A549 (cell line): ENCODE measurements around the gene ADPRHL1. TPM values are rescaled to one million over a fixed set of nuclear protein-coding genes. Genes with fewer than 3 reads are reported as not detected.

Source experiments
- ATAC-seq, 2 experiments: fragments of 200-7000 bp in 1 of 2; fragments of >200 bp in 1 of 2; cut with Nextera tagmentation in 1 of 2; cut with Tn5 transposase in 1 of 2; 3 replicates each; pipeline versions ENCODE4 v1.8.0 to v1.9.1; 2018 to 2020; ENCODE audit warnings: mild to moderate bottlenecking in 1 of 2, moderate library complexity in 1 of 2
- CTCF ChIA-PET: fragments of 300-600 bp; sonication (Branson Sonifier 250); formaldehyde crosslinking; extraction: SDS; loops from one replicate; lab custom pipeline; 2021; ENCODE audit warnings: antibody characterized with exemption, inconsistent platforms; lab: Yijun Ruan, JAX
- POLR2A ChIA-PET: fragments of 350-600 bp; formaldehyde crosslinking; extraction: SDS; loops from one replicate; lab custom pipeline; 2021; ENCODE audit warnings: antibody characterized with exemption, inconsistent platforms; lab: Yijun Ruan, JAX
- DNase-seq, 2 experiments: peaks; one replicate each; pipeline versions ENCODE4 v3.0.0 to v3.0.0-alpha.2; 2011 to 2016; ENCODE audit warnings: low read depth in 1 of 2, low spot score in 1 of 2
- FAIRE-seq: peaks from 2 replicates; lab custom pipeline; 2011; peaks lifted over from hg19 to GRCh38; lab: Jason Lieb, UNC
- H3K27ac ChIP-seq, 2 experiments: fragments of >200 bp; sonication (Bioruptor Twin); formaldehyde crosslinking; 3 replicates each; pipeline ENCODE4 v1.5.1; 2016 to 2017
- H3K4me1 ChIP-seq: fragments of >200 bp; sonication (Bioruptor Twin); formaldehyde crosslinking; 3 replicates; pipeline ENCODE4 v1.6.1; 2016
- H3K4me2 ChIP-seq: fragments of >200 bp; sonication (Bioruptor Twin); formaldehyde crosslinking; 3 replicates; pipeline ENCODE4 v1.6.1; 2016
- H3K4me3 ChIP-seq: fragments of >200 bp; sonication (Bioruptor Twin); formaldehyde crosslinking; 3 replicates; pipeline ENCODE4 v1.5.1; 2016
- H3K9me3 ChIP-seq: fragments of >200 bp; sonication (Bioruptor Twin); formaldehyde crosslinking; 3 replicates; pipeline ENCODE4 v1.6.1; 2016
- BCL3 ChIP-seq: fragments of >200 bp; sonication (Bioruptor Twin); formaldehyde crosslinking; IDR thresholded peaks from 3 replicates; pipeline ENCODE4 v1.6.1; 2016
- CBX2 ChIP-seq: fragments of 200-600 bp; sonication (generic); IDR thresholded peaks from 2 replicates; pipeline ENCODE4 v1.6.1; 2016; ENCODE audit warnings: low read depth, mild to moderate bottlenecking, borderline replicate concordance
- CEBPB ChIP-seq, 2 experiments: fragments of >200 bp in 1 of 2; sonication (Bioruptor Twin) in 1 of 2; formaldehyde crosslinking in 1 of 2; IDR thresholded peaks; 2 replicates each; pipeline ENCODE4 v1.6.1; 2012 to 2016
- CHD2 ChIP-seq: fragments of 150-350 bp; IDR thresholded peaks from 2 replicates; pipeline ENCODE4 v1.6.1; 2014; ENCODE audit warnings: low read length; ENCODE audit not compliant: partially characterized antibody
- CHD4 ChIP-seq: fragments of 200-600 bp; sonication (generic); IDR thresholded peaks from 2 replicates; pipeline ENCODE4 v1.6.1; 2016; ENCODE audit warnings: antibody characterized with exemption, mild to moderate bottlenecking, borderline replicate concordance
- CTCF ChIP-seq: fragments of >200 bp; sonication (Bioruptor Twin); formaldehyde crosslinking; IDR thresholded peaks from 3 replicates; pipeline ENCODE4 v1.5.1; 2016
- EHMT2 ChIP-seq: fragments of 200-600 bp; sonication (generic); IDR thresholded peaks from 2 replicates; pipeline ENCODE4 v1.6.1; 2016; ENCODE audit warnings: antibody characterized with exemption, low read depth, mild to moderate bottlenecking, moderate library complexity
- EP300 ChIP-seq, 2 experiments: fragments of >200 bp; sonication (Bioruptor Twin); formaldehyde crosslinking; IDR thresholded peaks; 2 replicates in 1 of 2; 3 replicates in 1 of 2; pipeline ENCODE4 v1.6.1; 2016 to 2017
- ESRRA ChIP-seq: fragments of 150-350 bp; IDR thresholded peaks from 2 replicates; pipeline ENCODE4 v1.6.1; 2014; ENCODE audit warnings: mild to moderate bottlenecking, low read length, borderline replicate concordance
- FOSB ChIP-seq: fragments of 250-450 bp; sonication (Bioruptor Pico); IDR thresholded peaks from 2 replicates; pipeline ENCODE4 v1.5.0; 2020; ENCODE audit warnings: mild to moderate bottlenecking, moderate library complexity
- FOSL2 ChIP-seq, 2 experiments: fragments of 450-650 bp in 1 of 2; fragments of >200 bp in 1 of 2; sonication (Bioruptor Twin) in 1 of 2; formaldehyde crosslinking; IDR thresholded peaks; 2 replicates each; pipeline versions ENCODE4 v1.5.0 to v1.6.1; 2016 to 2020; ENCODE audit warnings: mild to moderate bottlenecking in 1 of 2, moderate library complexity in 1 of 2
- GATA3 ChIP-seq: IDR thresholded peaks from 2 replicates; pipeline ENCODE4 v1.6.1; 2012; ENCODE audit warnings: borderline replicate concordance
- HES2 ChIP-seq: fragments of >200 bp; sonication (Bioruptor Twin); formaldehyde crosslinking; IDR thresholded peaks from 2 replicates; pipeline ENCODE4 v1.6.1; 2016
- HEYL ChIP-seq: fragments of 250-450 bp; sonication (Bioruptor Pico); IDR thresholded peaks from 2 replicates; pipeline ENCODE4 v1.8.0; 2021; ENCODE audit warnings: mild to moderate bottlenecking, moderate library complexity
- HOXB13 ChIP-seq: fragments of 250-450 bp; sonication (Bioruptor Pico); IDR thresholded peaks from 2 replicates; pipeline ENCODE4 v1.5.0; 2020; ENCODE audit warnings: low read depth, mild to moderate bottlenecking, moderate library complexity
- JUNB ChIP-seq: fragments of >200 bp; sonication (Bioruptor Twin); formaldehyde crosslinking; IDR thresholded peaks from 2 replicates; pipeline ENCODE4 v1.6.1; 2016
- MAZ ChIP-seq: fragments of 150-350 bp; IDR thresholded peaks from 2 replicates; pipeline ENCODE4 v1.6.1; 2014; ENCODE audit warnings: antibody characterized with exemption, low read depth, low read length, borderline replicate concordance
- NFE2L2 ChIP-seq: fragments of 150-350 bp; conservative IDR thresholded peaks from 2 replicates; pipeline ENCODE4 v1.6.1; 2014; ENCODE audit warnings: low read length
- PHF8 ChIP-seq: fragments of 200-600 bp; sonication (generic); IDR thresholded peaks from 2 replicates; pipeline ENCODE4 v1.6.1; 2016; ENCODE audit warnings: low read depth, mild to moderate bottlenecking, antibody characterized with exemption, moderate library complexity, borderline replicate concordance
- RARB ChIP-seq: fragments of 250-450 bp; sonication (Bioruptor Pico); IDR thresholded peaks from 2 replicates; pipeline ENCODE4 v1.8.0; 2021; ENCODE audit warnings: mild to moderate bottlenecking, moderate library complexity
- REST ChIP-seq: fragments of 200-600 bp; sonication (generic); IDR thresholded peaks from 2 replicates; pipeline ENCODE4 v1.6.1; 2016; ENCODE audit warnings: antibody characterized with exemption, mild to moderate bottlenecking, moderate library complexity
- RFX5 ChIP-seq: fragments of 450-650 bp; IDR thresholded peaks from 2 replicates; pipeline ENCODE4 v1.7.1; 2014; ENCODE audit warnings: antibody characterized with exemption, mild to moderate bottlenecking, moderate library complexity
- SREBF2 ChIP-seq: fragments of 450-650 bp; IDR thresholded peaks from 2 replicates; pipeline ENCODE4 v1.6.1; 2014; ENCODE audit warnings: mild to moderate bottlenecking, moderate library complexity
- USF2 ChIP-seq: fragments of 450-650 bp; IDR thresholded peaks from 2 replicates; pipeline ENCODE4 v1.6.1; 2014; ENCODE audit warnings: antibody characterized with exemption
- ZSCAN20 ChIP-seq: fragments of 250-450 bp; sonication (Bioruptor Pico); IDR thresholded peaks from 2 replicates; pipeline ENCODE4 v1.8.0; 2022; ENCODE audit warnings: mild to moderate bottlenecking, moderate library complexity
- WGBS: methylation state at CpG from one replicate; pipeline ENCODE4 v1.1.6; 2017; ENCODE audit errors: missing lambda C conversion rate; 5-methylcytosine and 5-hydroxymethylcytosine counted together
- polyA plus RNA-seq, 4 experiments: library from polyadenylated mRNA; depleted of rRNA in 3 of 4; stranded (reverse); fragments of >200 nt; fragmentation: RNase III in 1 of 4; extraction: RNeasy Plus Mini Kit Qiagen cat#74134 plus additional on column Dnase treatment in 1 of 4; gene quantifications; 2 replicates in 3 of 4; 3 replicates in 1 of 4; pipeline ENCODE4 v1.2.3, GENCODE V29; 2011 to 2017

The ADPRHL1 gene
- polyA plus RNA-seq, 2 of the 4 experiments (the other 2 are of a cell fraction), result 11.0 to 11.4 TPM

GRCh38 chr13:113443991-113444390 lies 9.3 kb downstream of the ADPRHL1 start:
- no peak for ATAC-seq
- ChIA-PET CTCF (interaction anchor here (0.6 to 1.5 kb wide), 2 partner anchors 50 to 358 kb away, joined by 3 read pairs; no protein-coding TSS in a partner anchor), POLR2A (no interaction called here)
- TF ChIP-seq HES2, result no peak
- TF ChIP-seq EP300 (IDR thresholded peaks at IDR 0.05), result no peak
- no peak for TF ChIP-seq CHD4
- TF ChIP-seq HEYL (CRISPR knock-in tag), result no peak
- no peak for TF ChIP-seq CTCF
- no peak for TF ChIP-seq CHD2
- no peak for TF ChIP-seq REST
- TF ChIP-seq BCL3, result no peak
- no peak for TF ChIP-seq MAZ
- no peak for TF ChIP-seq ZSCAN20
- TF ChIP-seq USF2, result no peak
- TF ChIP-seq FOSB (CRISPR knock-in tag), result no peak
- no peak for TF ChIP-seq RARB (CRISPR knock-in tag)
- no peak for TF ChIP-seq PHF8
- TF ChIP-seq HOXB13, result no peak
- TF ChIP-seq RFX5, result no peak
- TF ChIP-seq EHMT2, result no peak
- no peak for TF ChIP-seq ESRRA
- no peak for TF ChIP-seq GATA3
- TF ChIP-seq SREBF2, result no peak
- Histone ChIP-seq H3K4me1 (peaks cover 5% of the 10 kb centered on the region; the same call in 1 of the 3 replicates), H3K9me3 (no peaks in the 10 kb centered on the region), H3K27ac (no peak overlapping the region), H3K4me3 (no peak overlapping the region), H3K4me2 (no peak overlapping the region)
- DNase-seq, result no peak
- 95% methylated on average over 15 of the region's 15 CpGs for WGBS
- no peak for FAIRE-seq

- Histone ChIP-seq H3K9me3 (no peaks in the 10 kb centered on the region), H3K4me2 (no peak overlapping the region), H3K4me3 (no peak overlapping the region), H3K4me1 (peaks cover 1% of the 10 kb centered on the region; the same call in 1 of the 3 replicates), H3K27ac (no peak overlapping the region)
- FAIRE-seq, result no peak
- 75% methylated on average over 1 of the region's 1 CpG for WGBS
- ChIA-PET CTCF (no interaction called here), POLR2A (no interaction called here)
- no peak for DNase-seq
- ATAC-seq, result no peak
- TF ChIP-seq REST (no peak), BCL3 (no peak), JUNB (no peak), CEBPB (IDR thresholded peaks at IDR 0.05) (no peak), FOSL2 (IDR thresholded peaks at IDR 0.05) (no peak), FOSL2 (CRISPR knock-in tag; IDR thresholded peaks at IDR 0.05) (no peak), CBX2 (no peak), NFE2L2 (no peak)
Measured at GRCh38 chr13:113442985-113443362, 10.3 kb downstream of the ADPRHL1 start.
